KOPT-K1 (cell line): ENCODE data around the gene NFIB.

Source experiments
- H3K27ac ChIP-seq: fragments of 200-600 bp; sonication (generic); 2 replicates; pipeline ENCODE4 v1.5.1; 2016; ENCODE audit warnings: antibody characterized with exemption, mild to moderate bottlenecking, low read depth, low read length; ENCODE audit not compliant: poor library complexity, severe bottlenecking
- H3K36me3 ChIP-seq: fragments of 200-600 bp; sonication (generic); 2 replicates; pipeline ENCODE4 v1.5.1; 2017; ENCODE audit warnings: antibody characterized with exemption, mild to moderate bottlenecking, low read length, moderate library complexity; ENCODE audit not compliant: insufficient read depth
- H3K9me3 ChIP-seq: fragments of 200-600 bp; sonication (generic); 2 replicates; pipeline ENCODE4 v1.5.1; 2017; ENCODE audit warnings: antibody characterized with exemption, low read length, mild to moderate bottlenecking; ENCODE audit not compliant: insufficient read depth, poor library complexity, severe bottlenecking

The NFIB gene

GRCh38 chr9:14096258-14096922, 217.6 kb downstream of the NFIB start:
- H3K9me3 ChIP-seq, result no peaks in the 10 kb centered on the region
- H3K36me3 ChIP-seq, result no peaks in the 10 kb centered on the region
- H3K27ac ChIP-seq, result no peak overlapping the region

GRCh38 chr9:14095277-14095676, 218.7 kb downstream of the NFIB start:
- no peak overlapping the region for H3K27ac ChIP-seq
- no peaks in the 10 kb centered on the region for H3K36me3 ChIP-seq
- H3K9me3 ChIP-seq, result no peaks in the 10 kb centered on the region

- Histone ChIP-seq H3K9me3 (no peaks in the 10 kb centered on the region), H3K27ac (no peak overlapping the region), H3K36me3 (no peaks in the 10 kb centered on the region)
Measured at GRCh38 chr9:14094491-14094890, 219.4 kb downstream of the NFIB start.

GRCh38 chr9:14092344-14092743, 221.6 kb downstream of the NFIB start:
- Histone ChIP-seq H3K9me3 (no peaks in the 10 kb centered on the region), H3K27ac (no peak overlapping the region), H3K36me3 (no peaks in the 10 kb centered on the region)

- Histone ChIP-seq H3K27ac (no peak overlapping the region), H3K9me3 (no peaks in the 10 kb centered on the region), H3K36me3 (no peaks in the 10 kb centered on the region)
Measured at GRCh38 chr9:14089051-14089803, 224.7 kb downstream of the NFIB start.

GRCh38 chr9:14087576-14087975, 226.4 kb downstream of the NFIB start:
- Histone ChIP-seq H3K27ac (no peak overlapping the region), H3K36me3 (no peaks in the 10 kb centered on the region), H3K9me3 (no peaks in the 10 kb centered on the region)

- Histone ChIP-seq H3K27ac (no peak overlapping the region), H3K36me3 (no peaks in the 10 kb centered on the region), H3K9me3 (no peaks in the 10 kb centered on the region)
Measured at GRCh38 chr9:14086495-14086894, 227.4 kb downstream of the NFIB start.

- H3K9me3 ChIP-seq, result no peaks in the 10 kb centered on the region
- no peaks in the 10 kb centered on the region for H3K36me3 ChIP-seq
- no peak overlapping the region for H3K27ac ChIP-seq
Measured at GRCh38 chr9:14085810-14086209, 228.1 kb downstream of the NFIB start.

- H3K9me3 ChIP-seq, result no peaks in the 10 kb centered on the region
- no peaks in the 10 kb centered on the region for H3K36me3 ChIP-seq
- no peak overlapping the region for H3K27ac ChIP-seq
Measured at GRCh38 chr9:14084867-14085266, 229.1 kb downstream of the NFIB start.

GRCh38 chr9:14083366-14083765, 230.6 kb downstream of the NFIB start:
- H3K9me3 ChIP-seq, result no peaks in the 10 kb centered on the region
- no peak overlapping the region for H3K27ac ChIP-seq
- H3K36me3 ChIP-seq, result no peaks in the 10 kb centered on the region

- Histone ChIP-seq H3K36me3 (no peaks in the 10 kb centered on the region), H3K9me3 (no peaks in the 10 kb centered on the region), H3K27ac (no peak overlapping the region)
Measured at GRCh38 chr9:14082732-14083131, 231.2 kb downstream of the NFIB start.

- no peaks in the 10 kb centered on the region for H3K9me3 ChIP-seq
- no peak overlapping the region for H3K27ac ChIP-seq
- no peaks in the 10 kb centered on the region for H3K36me3 ChIP-seq
Measured at GRCh38 chr9:14081745-14082144, 232.2 kb downstream of the NFIB start.

- H3K27ac ChIP-seq, result no peak overlapping the region
- H3K9me3 ChIP-seq, result no peaks in the 10 kb centered on the region
- no peaks in the 10 kb centered on the region for H3K36me3 ChIP-seq
Measured at GRCh38 chr9:14080959-14081542, 232.9 kb downstream of the NFIB start.

GRCh38 chr9:14079440-14079839, 234.5 kb downstream of the NFIB start:
- Histone ChIP-seq H3K9me3 (no peaks in the 10 kb centered on the region), H3K36me3 (no peaks in the 10 kb centered on the region), H3K27ac (no peak overlapping the region)

GRCh38 chr9:14077672-14078071, 236.3 kb downstream of the NFIB start:
- Histone ChIP-seq H3K36me3 (no peaks in the 10 kb centered on the region), H3K9me3 (no peaks in the 10 kb centered on the region), H3K27ac (no peak overlapping the region)

GRCh38 chr9:14075218-14075617, 238.7 kb downstream of the NFIB start:
- Histone ChIP-seq H3K36me3 (no peaks in the 10 kb centered on the region), H3K27ac (no peak overlapping the region), H3K9me3 (no peaks in the 10 kb centered on the region)
